ENCODE data around the gene SCTR.

SCTR gene

GRCh38 chr2:119523952-119524694, at the start of gene SCTR:
Gene SCTR, minus strand, starts transcription at chr2:119524483. Its CDS starts 257 bp downstream, at chr2:119524226.
- TF ChIP-seq, protein P1, sequence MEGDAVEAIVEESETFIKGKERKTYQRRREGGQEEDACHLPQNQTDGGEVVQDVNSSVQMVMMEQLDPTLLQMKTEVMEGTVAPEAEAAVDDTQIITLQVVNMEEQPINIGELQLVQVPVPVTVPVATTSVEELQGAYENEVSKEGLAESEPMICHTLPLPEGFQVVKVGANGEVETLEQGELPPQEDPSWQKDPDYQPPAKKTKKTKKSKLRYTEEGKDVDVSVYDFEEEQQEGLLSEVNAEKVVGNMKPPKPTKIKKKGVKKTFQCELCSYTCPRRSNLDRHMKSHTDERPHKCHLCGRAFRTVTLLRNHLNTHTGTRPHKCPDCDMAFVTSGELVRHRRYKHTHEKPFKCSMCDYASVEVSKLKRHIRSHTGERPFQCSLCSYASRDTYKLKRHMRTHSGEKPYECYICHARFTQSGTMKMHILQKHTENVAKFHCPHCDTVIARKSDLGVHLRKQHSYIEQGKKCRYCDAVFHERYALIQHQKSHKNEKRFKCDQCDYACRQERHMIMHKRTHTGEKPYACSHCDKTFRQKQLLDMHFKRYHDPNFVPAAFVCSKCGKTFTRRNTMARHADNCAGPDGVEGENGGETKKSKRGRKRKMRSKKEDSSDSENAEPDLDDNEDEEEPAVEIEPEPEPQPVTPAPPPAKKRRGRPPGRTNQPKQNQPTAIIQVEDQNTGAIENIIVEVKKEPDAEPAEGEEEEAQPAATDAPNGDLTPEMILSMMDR (IDR thresholded peaks at IDR 0.05): no peak
- intact Hi-C loops (cut with DNase I; ENCODE audit: low total_unique reads): no loop called here
- Histone ChIP-seq H3K9me3 (no peaks in the 10 kb centered on the region), H3K27me3 (peaks cover 0 to 43% of the 10 kb centered on the region in 2 donors), H3K4me3 (no peak within 1 kb of the TSS), H3K4me1 (peaks cover 0 to 13% (median 2%) of the 10 kb centered on the region in 4 donors), H3K36me3 (no peaks in the 10 kb centered on the region), H3K27ac (no peak within 1 kb of the TSS)
- DNase-seq: no peak

DNA sequence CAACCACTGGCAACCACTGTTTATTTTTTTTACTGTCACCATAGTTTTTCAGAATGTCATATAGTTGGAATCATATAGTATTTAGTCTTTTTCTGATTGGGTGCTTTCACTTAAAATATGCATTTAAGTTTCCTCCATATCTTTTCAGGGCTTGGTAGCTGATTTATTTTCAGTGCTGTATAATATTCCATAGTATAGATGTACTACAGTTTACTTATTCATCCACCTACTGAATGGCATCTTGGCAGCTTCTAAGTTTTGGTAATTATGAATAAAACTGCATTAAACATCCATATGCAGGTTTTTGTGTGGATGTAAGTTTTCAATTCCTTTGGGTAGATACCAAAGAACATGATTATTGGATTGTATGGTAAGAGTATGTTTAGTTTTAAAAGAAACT, 43.0 kb upstream of the SCTR start:
- TF ChIP-seq, protein P1 (IDR thresholded peaks at IDR 0.05): no peak
- Histone ChIP-seq H3K9me3 (peaks cover 0 to 4% (median 0%) of the 10 kb centered on the region in 3 donors), H3K36me3 (no peaks in the 10 kb centered on the region), H3K4me1 (no peaks in the 10 kb centered on the region), H3K4me3 (no peak overlapping the region), H3K27me3 (no peaks in the 10 kb centered on the region), H3K27ac (no peak overlapping the region)
- DNase-seq: no peak
- intact Hi-C loops (cut with DNase I; ENCODE audit: low total_unique reads): no loop called here

- intact Hi-C loops (cut with DNase I; ENCODE audit: low total_unique reads): no loop called here
These were observed 41.2 kb upstream of the SCTR start for GRCh38 chr2:119565481-119565880.

GRCh38 chr2:119553687-119554344, 29.5 kb upstream of the SCTR start:
- intact Hi-C loops (cut with DNase I; ENCODE audit: low total_unique reads): no loop called here
- Histone ChIP-seq H3K36me3 (no peaks in the 10 kb centered on the region), H3K4me3 (no peak overlapping the region), H3K27me3 (no peaks in the 10 kb centered on the region), H3K9me3 (no peaks in the 10 kb centered on the region), H3K27ac (no peak overlapping the region), H3K4me1 (no peaks in the 10 kb centered on the region)
- TF ChIP-seq, protein P1 (IDR thresholded peaks at IDR 0.05): no peak
- DNase-seq: no peak

More at GRCh38 chr2:119565481-119565880, 41.2 kb upstream of the SCTR start:
- DNase-seq: no peak
- TF ChIP-seq, protein P1 (IDR thresholded peaks at IDR 0.05): no peak
- H3K27ac ChIP-seq: no peak overlapping the region
- no peak overlapping the region for H3K4me3 ChIP-seq
- peaks cover 0 to 4% (median 0%) of the 10 kb centered on the region in 3 donors for H3K9me3 ChIP-seq
- H3K27me3 ChIP-seq: no peaks in the 10 kb centered on the region
- H3K36me3 ChIP-seq: no peaks in the 10 kb centered on the region
- H3K4me1 ChIP-seq: no peaks in the 10 kb centered on the region

DNA sequence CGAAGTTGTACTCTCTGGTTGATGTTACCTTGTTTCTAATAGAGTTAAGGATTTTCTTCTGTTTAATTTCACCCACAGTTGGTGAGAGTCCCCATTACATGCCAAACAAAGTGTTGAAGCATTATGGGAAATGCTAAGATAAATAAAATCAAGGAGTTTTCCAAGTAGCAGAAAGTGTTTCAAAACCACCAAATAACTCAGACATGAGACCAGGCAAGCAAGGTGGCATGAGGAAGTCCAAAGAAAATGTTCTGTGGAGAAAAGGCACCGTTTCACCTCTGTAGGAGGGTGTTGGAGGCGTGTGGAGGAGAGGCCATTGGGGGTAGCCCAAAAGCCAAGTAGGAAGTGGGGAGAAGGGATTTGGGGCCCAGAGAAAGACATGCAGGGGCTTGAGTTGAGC, 28.6 kb upstream of the SCTR start:
- Histone ChIP-seq H3K36me3 (no peaks in the 10 kb centered on the region), H3K4me3 (no peak overlapping the region), H3K27ac (no peak overlapping the region), H3K9me3 (no peaks in the 10 kb centered on the region), H3K27me3 (no peaks in the 10 kb centered on the region), H3K4me1 (no peaks in the 10 kb centered on the region)
- no peak for DNase-seq
- TF ChIP-seq, protein P1 (IDR thresholded peaks at IDR 0.05): no peak
- intact Hi-C loops (cut with DNase I; ENCODE audit: low total_unique reads): no loop called here

All from tibial artery (tissue), 4 donors.